Measurements from ENCODE around the gene PHC3.

DNA sequence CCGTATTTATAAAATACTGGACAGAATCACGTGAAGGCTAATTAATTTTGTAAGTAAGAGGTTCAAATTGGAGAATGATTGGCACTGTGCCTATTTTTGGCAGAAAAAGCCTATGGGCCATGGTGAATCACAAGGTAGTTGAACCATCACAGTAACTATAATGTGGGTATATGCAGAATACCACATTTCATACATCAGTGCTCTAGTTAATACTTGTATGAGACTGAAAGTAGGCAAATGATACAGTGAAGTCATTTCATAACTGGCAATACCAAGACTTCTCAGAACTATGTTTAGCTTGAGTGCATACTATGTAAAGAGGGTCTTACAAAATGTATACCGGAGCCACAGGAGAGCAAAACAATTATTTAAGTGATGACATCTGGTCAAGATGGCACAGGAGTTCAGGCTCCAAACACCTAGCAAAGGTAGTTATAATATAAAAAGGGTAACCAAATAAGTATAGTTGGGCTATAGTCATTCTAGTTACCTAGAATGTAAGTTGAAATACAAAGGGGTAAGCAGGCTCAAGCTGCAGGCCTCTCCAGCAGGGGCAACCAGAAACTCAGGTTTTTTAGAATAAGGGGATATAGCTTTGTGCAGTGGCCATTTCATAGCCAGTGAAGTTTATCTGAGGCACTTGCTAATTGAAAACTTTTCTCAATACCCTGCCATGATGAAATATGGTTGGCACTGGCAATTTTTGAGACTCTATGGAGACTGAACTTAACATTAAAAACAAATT, 124.7 kb downstream of the PHC3 start:
- TF ChIP-seq, protein P1, sequence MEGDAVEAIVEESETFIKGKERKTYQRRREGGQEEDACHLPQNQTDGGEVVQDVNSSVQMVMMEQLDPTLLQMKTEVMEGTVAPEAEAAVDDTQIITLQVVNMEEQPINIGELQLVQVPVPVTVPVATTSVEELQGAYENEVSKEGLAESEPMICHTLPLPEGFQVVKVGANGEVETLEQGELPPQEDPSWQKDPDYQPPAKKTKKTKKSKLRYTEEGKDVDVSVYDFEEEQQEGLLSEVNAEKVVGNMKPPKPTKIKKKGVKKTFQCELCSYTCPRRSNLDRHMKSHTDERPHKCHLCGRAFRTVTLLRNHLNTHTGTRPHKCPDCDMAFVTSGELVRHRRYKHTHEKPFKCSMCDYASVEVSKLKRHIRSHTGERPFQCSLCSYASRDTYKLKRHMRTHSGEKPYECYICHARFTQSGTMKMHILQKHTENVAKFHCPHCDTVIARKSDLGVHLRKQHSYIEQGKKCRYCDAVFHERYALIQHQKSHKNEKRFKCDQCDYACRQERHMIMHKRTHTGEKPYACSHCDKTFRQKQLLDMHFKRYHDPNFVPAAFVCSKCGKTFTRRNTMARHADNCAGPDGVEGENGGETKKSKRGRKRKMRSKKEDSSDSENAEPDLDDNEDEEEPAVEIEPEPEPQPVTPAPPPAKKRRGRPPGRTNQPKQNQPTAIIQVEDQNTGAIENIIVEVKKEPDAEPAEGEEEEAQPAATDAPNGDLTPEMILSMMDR (IDR thresholded peaks at IDR 0.05; ENCODE audit: insufficient read depth, low read length, poor library complexity, severe bottlenecking) = no peak
- TF ChIP-seq EZH2phosphoT487 (conservative IDR thresholded peaks at IDR 0.05; ENCODE audit: low read length) = no peak
